Measurements from ENCODE around the gene TMEM82.

DNA sequence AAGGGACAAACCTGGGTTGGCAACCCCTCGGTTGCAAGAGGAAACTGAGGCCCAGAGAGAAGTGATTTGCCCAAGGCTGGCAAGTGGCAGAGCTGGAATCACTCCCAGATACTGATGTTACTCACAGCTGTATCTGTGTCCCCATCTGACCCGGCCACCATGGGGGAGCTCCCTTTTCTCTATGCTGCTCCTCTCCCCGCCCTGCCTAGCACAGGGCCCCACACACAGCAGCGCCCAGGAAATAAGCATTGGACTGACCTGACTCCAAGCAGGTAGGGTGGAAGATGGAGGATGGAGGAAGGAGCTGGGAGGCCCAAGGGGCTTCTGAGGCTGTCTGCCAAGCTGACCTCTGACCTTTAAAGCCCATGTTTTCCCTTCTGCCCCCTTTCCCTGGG is 13.3 kb downstream of the TMEM82 start:
- TF ChIP-seq, protein P1, sequence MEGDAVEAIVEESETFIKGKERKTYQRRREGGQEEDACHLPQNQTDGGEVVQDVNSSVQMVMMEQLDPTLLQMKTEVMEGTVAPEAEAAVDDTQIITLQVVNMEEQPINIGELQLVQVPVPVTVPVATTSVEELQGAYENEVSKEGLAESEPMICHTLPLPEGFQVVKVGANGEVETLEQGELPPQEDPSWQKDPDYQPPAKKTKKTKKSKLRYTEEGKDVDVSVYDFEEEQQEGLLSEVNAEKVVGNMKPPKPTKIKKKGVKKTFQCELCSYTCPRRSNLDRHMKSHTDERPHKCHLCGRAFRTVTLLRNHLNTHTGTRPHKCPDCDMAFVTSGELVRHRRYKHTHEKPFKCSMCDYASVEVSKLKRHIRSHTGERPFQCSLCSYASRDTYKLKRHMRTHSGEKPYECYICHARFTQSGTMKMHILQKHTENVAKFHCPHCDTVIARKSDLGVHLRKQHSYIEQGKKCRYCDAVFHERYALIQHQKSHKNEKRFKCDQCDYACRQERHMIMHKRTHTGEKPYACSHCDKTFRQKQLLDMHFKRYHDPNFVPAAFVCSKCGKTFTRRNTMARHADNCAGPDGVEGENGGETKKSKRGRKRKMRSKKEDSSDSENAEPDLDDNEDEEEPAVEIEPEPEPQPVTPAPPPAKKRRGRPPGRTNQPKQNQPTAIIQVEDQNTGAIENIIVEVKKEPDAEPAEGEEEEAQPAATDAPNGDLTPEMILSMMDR (IDR thresholded peaks at IDR 0.05 in 8 of 11, conservative IDR thresholded peaks at IDR 0.05 in 3 of 11) = no peak
- TF ChIP-seq POLR2A (IDR thresholded peaks at IDR 0.05) = no peak
- TF ChIP-seq POLR2AphosphoS5 (IDR thresholded peaks at IDR 0.05) = no peak

Measured in spleen (tissue), 7 donors.